Measurements from ENCODE around the gene ZBTB32.

Gene ZBTB32

GRCh38 chr19:35752746-35753350, 48.5 kb downstream of the ZBTB32 start:
- DNase-seq (ENCODE audit: low read depth) = no peak

DNA sequence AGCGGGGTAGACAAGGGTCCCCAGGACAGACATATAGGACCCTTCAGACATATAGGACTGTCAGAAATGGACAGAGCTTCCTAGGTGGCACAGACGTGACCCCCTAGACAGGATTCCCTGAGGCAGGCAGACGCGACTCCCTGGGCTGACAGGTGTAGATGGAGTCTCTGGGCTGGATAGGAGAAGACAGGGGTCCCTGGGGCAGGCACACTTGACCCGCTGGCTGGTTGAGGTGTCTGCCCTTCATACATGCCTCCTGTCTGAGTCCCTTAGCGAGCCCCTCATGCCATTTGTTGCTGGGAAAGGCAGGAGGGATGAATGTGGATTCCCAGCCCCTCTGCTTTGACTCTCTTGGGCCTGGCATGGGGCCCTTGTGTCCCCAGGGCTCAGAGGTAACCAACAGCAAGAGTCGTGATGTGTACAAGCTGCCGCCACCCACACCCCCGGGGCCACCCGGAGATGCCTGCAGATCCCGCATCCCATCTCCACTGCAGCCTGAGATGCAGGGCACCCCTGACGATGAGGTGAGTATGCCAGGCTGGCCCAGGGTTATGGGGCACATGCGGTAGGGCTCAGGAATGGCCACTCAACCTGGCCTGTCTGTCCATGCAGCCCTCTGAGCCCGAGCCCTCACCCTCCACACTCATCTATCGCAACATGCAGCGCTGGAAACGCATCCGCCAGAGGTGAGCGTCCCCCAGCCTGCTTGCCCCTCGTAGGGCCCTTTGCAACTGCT, 49.4 kb downstream of the ZBTB32 start:
- no peak for DNase-seq (ENCODE audit: low read depth)

DNA sequence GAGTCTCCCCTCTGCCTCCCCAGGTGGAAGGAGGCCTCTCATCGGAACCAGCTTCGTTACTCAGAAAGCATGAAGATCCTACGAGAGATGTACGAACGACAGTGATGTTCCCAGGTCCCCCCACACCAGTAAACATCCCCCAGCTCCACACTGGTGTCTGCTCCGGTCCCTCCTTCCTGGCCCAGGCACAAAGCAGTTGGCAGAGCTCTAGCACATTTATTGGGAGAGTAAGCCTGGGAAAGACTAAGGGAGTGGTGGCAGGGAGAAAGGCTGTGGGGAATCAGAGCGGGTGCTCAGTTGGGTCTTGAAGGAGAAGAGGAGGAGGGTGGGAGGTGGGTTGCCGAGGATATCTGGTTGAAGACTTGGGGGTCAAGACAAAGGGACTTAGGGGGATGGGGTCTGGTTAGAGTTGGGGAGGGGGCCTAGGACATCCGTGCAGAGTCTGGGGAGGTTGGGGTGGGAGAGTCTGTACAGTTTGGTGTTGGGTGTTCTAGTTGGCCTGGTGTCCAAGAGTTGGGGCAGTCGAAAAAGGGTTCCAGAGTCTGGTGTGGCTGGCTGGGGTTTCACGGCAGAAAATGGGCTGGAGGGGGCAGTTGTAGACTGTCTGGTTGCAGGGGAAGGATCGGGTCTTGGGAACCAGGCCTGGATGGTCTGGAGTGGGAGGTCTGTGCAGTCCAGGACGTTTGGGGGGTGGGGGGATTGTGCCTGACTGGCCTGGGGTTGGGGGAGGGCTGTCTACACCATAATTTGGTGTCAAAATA, 50.2 kb downstream of the ZBTB32 start:
- no peak for DNase-seq (ENCODE audit: low read depth)

DNA sequence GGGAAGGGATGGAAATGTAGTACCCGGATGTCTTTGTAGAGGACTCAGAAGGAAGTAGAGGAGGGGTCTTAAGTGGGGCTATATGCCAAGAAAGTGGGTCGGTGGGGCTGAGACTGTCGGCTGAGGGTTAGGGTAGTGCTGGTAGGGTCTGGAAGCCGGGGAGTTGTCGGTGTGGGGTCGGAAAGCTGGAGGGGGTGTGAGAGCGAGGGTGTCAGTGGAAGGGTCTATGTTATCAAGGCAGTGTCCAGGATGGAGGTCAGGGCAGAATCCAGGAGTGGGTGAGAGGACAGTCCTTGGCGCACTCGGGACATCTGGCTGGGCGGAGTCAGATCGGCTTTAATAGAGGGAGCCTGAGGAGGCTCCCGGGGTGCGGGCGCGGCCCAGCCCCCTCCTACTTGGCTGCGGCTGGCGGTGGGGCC, 50.8 kb downstream of the ZBTB32 start:
- no peak for DNase-seq (ENCODE audit: low read depth)

DNA sequence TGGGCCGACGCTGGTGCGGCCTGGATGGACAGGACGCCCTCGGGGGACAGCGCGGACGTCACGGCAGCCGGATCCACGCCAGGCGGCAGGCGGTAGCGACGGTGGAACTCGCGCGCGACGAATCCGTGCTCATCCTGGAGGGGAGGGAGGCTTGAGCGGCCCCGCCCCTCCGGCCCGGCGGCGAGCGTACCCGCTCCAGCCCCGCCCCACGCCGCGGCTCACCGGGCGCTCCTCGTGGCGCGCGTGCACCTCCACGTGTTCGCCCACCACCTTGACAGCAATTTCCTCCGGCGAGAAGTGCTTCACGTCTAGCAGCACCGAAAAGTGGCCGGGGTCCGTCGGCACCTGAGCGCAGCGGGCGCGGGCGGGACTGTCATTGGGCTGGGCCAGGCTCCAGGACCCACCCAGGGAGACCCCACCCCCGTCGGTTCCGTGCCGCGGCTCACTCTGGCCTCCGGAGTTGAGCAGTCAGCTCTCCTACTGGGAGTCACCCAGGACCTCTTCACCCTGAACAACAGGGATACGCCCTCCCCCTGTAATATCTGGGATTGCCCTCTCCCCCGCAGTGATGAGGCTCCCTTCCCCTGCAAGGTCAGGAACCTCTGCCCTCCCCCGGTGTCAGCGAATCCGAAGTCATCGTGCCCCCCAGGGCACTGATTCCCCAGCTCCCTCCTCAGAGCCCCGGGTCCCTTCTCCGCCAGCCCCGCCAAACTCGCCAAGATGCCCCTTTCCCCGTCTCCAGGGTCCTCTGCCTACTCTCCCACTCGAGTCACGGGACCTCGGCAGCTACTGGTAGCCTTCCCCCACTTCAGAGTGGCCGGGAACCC, 51.4 kb downstream of the ZBTB32 start:
- no peak for DNase-seq (ENCODE audit: low read depth)

GRCh38 chr19:35756377-35757230, 52.2 kb downstream of the ZBTB32 start, which contains the start of gene HSPB6:
TSS of gene HSPB6 (minus strand) at chr19:35757029. CDS start at chr19:35757008, 21 bp downstream.
- DNase-seq (ENCODE audit: low read depth) = no peak

DNA sequence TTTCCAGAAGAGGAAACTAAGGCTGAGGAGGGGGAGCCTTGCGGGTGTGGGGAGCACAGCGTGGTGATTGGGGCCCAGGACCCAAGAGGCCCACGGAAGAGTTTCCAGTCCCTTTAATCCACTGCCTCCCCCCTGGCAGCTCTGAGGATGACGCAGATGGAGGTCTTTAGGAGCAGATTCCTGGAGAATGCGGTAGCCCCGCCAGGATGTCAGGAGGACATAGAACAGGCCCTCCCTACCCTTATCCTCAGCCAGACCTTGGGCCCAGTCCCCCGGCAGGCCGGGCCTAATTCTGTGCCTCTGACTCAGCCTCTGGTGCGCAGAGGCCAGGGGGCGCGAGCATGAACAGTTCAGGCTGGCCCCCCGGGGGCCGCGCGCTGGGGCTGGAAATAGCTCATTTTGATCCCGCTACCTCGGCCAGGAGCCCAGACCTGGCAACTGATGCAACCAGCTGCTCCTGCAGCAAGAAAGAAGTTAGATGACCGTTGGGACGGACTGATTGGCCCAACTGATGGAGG, 52.9 kb downstream of the ZBTB32 start:
- DNase-seq (ENCODE audit: low read depth) = no peak

GRCh38 chr19:35757749-35758608, 53.6 kb downstream of the ZBTB32 start, which contains the start of gene PROSER3:
TSS of gene PROSER3 (plus strand) at chr19:35758176. CDS start at chr19:35758216, 40 bp downstream.
- peak; percentile 97 for DNase-seq (ENCODE audit: low read depth)

DNA sequence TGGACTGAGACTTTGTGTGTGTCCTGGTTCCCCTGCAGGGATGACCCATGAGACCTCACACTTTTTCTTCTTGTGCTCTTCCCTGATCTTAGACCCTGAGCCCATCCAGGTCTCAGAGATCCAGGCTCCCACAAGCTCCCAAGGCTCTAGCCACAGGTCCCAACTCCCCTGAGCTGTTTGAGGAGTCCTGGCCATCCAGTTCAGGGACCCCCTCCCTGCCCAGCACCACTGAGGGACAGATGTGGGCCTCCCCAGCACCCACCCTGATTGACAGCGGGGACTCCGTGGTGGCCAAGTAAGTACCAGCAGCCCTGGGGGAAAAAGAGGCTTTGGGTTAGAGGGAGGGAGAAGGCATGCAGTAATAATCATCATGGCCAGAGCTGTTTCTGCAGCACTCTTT, 55.3 kb downstream of the ZBTB32 start:
- no peak for DNase-seq (ENCODE audit: low read depth)

- no peak for DNase-seq (ENCODE audit: low read depth)
These were observed 56.5 kb downstream of the ZBTB32 start for GRCh38 chr19:35760711-35761349.

- no peak for DNase-seq (ENCODE audit: low read depth)
These were observed 60.3 kb downstream of the ZBTB32 start for GRCh38 chr19:35764432-35765315.
